HG03378 (cell line): ENCODE data around the gene PUS1.
"Not testable (repeated sequence)": the region's sequence is repeated elsewhere in the genome, so short reads cannot be mapped to it uniquely, and the experiment has no call there.

Experiments
- ATAC-seq: cut with Tn5 transposase; IDR thresholded peaks from one replicate; pipeline ENCODE4 v1.9.1; 2021; ENCODE audit warnings: mild to moderate bottlenecking, moderate library complexity; ENCODE audit not compliant: unreplicated experiment

The PUS1 gene

GRCh38 chr12:131934535-131934934 lies 5.5 kb downstream of the PUS1 start:
- ATAC-seq, result no peak

- no peak for ATAC-seq
Measured at GRCh38 chr12:131938082-131938481, 9.0 kb downstream of the PUS1 start.

- no peak for ATAC-seq
Measured at GRCh38 chr12:131939007-131939406, 9.9 kb downstream of the PUS1 start.

GRCh38 chr12:131940141-131940547 lies 11.1 kb downstream of the PUS1 start:
- no peak for ATAC-seq

GRCh38 chr12:131941116-131941986 lies 12.3 kb downstream of the PUS1 start:
- no peak for ATAC-seq

GRCh38 chr12:131941987-131942341 lies 12.9 kb downstream of the PUS1 start:
- no peak for ATAC-seq

GRCh38 chr12:131942671-131943070 lies 13.6 kb downstream of the PUS1 start:
- ATAC-seq, result no peak

GRCh38 chr12:131943389-131943788 lies 14.3 kb downstream of the PUS1 start:
- ATAC-seq, result no peak

GRCh38 chr12:131943876-131944275 lies 14.8 kb downstream of the PUS1 start:
- ATAC-seq, result no peak

GRCh38 chr12:131944601-131945251 lies 15.7 kb downstream of the PUS1 start:
- no peak for ATAC-seq

- ATAC-seq, result no peak
Measured at GRCh38 chr12:131946757-131947156, 17.7 kb downstream of the PUS1 start.

- no peak for ATAC-seq
Measured at GRCh38 chr12:131947482-131948027, 18.5 kb downstream of the PUS1 start.

GRCh38 chr12:131948166-131948712 lies 19.2 kb downstream of the PUS1 start:
- no peak for ATAC-seq

GRCh38 chr12:131948713-131949430 lies 19.8 kb downstream of the PUS1 start:
- not testable (repeated sequence) for ATAC-seq

- ATAC-seq, result no peak
Measured at GRCh38 chr12:131949431-131950181, 20.5 kb downstream of the PUS1 start, which contains the start of gene EP400. EP400 (plus strand) TSS chr12:131949942; CDS start chr12:131960620, 10,678 bp downstream.

GRCh38 chr12:131950182-131950913 lies 21.3 kb downstream of the PUS1 start:
- ATAC-seq, result no peak

- ATAC-seq, result not testable (repeated sequence)
Measured at GRCh38 chr12:131953810-131954209, 24.7 kb downstream of the PUS1 start.

GRCh38 chr12:131954460-131954859 lies 25.4 kb downstream of the PUS1 start:
- not testable (repeated sequence) for ATAC-seq

- no peak for ATAC-seq
Measured at GRCh38 chr12:131959116-131959515, 30.0 kb downstream of the PUS1 start.
